K562 (cell line): ENCODE data around the gene PPP1R10. TPM values are rescaled to one million over a fixed set of nuclear protein-coding genes. Genes with fewer than 3 reads are reported as not detected.
A peak's percentile ranks its signal among the peaks of the same experiment; 100 is the strongest.

Experiments
- CHAMP1 ChIP-seq: fragments of 450-650 bp; IDR thresholded peaks from 2 replicates; pipeline ENCODE4 v1.6.1; 2016; ENCODE audit warnings: mild to moderate bottlenecking
- CREB1 ChIP-seq, 2 experiments: sonication (generic) in 1 of 2; formaldehyde crosslinking in 1 of 2; IDR thresholded peaks; 2 replicates each; pipeline versions ENCODE4 v1.6.1 to v1.8.0; 2012 to 2022; ENCODE audit warnings: inconsistent platforms in 1 of 2, mild to moderate bottlenecking in 1 of 2, missing genetic modification reagents in 1 of 2, moderate library complexity in 1 of 2
- FOXA1 ChIP-seq: fragments of 450-650 bp; IDR thresholded peaks from 2 replicates; pipeline ENCODE4 v1.6.1; 2016; ENCODE audit warnings: mild to moderate bottlenecking, borderline replicate concordance
- HDAC2 ChIP-seq: fragments of 450-650 bp; IDR thresholded peaks from 2 replicates; pipeline ENCODE4 v1.6.1; 2016; ENCODE audit warnings: mild to moderate bottlenecking
- LARP7 ChIP-seq: fragments of 450-650 bp; IDR thresholded peaks from 2 replicates; pipeline ENCODE4 v1.6.1; 2016
- RFX1 ChIP-seq: fragments of 450-650 bp; IDR thresholded peaks from 2 replicates; pipeline ENCODE4 v1.6.1; 2016; ENCODE audit warnings: mild to moderate bottlenecking, moderate library complexity
- TFAP4 ChIP-seq: sonication (generic); formaldehyde crosslinking; IDR thresholded peaks from 2 replicates; pipeline ENCODE4 v1.8.0; 2022; ENCODE audit warnings: missing genetic modification reagents, mild to moderate bottlenecking, moderate library complexity, borderline replicate concordance
- ZEB2 ChIP-seq: fragments of 450-650 bp; IDR thresholded peaks from 2 replicates; pipeline ENCODE4 v1.6.1; 2016
- ZNF316 ChIP-seq: fragments of 450-650 bp; IDR thresholded peaks from 2 replicates; pipeline ENCODE4 v1.6.1; 2016
- ZNF318 ChIP-seq, 2 experiments: fragments of 450-650 bp; IDR thresholded peaks; 2 replicates each; pipeline ENCODE4 v1.6.1; 2016; ENCODE audit warnings: mild to moderate bottlenecking in 2 of 2, borderline replicate concordance in 1 of 2, low read depth in 1 of 2, moderate library complexity in 1 of 2
- ZNF444 ChIP-seq: fragments of 250-450 bp; sonication (Bioruptor Pico); IDR thresholded peaks from 2 replicates; pipeline ENCODE4 v1.4.0; 2020; ENCODE audit warnings: mild to moderate bottlenecking, moderate library complexity
- ZNF592 ChIP-seq: fragments of 450-650 bp; IDR thresholded peaks from 2 replicates; pipeline ENCODE4 v1.6.1; 2017; ENCODE audit warnings: antibody characterized with exemption, mild to moderate bottlenecking
- ZNF764 ChIP-seq: fragments of 250-450 bp; sonication (Bioruptor Pico); IDR thresholded peaks from 2 replicates; pipeline ENCODE4 v1.4.0; 2020; ENCODE audit warnings: low read depth, mild to moderate bottlenecking, moderate library complexity
- polyA plus RNA-seq, 8 experiments: library from polyadenylated mRNA; depleted of rRNA in 4 of 8; stranded (reverse) in 5 of 8; unstranded in 3 of 8; fragments of >200 nt; fragmentation: Nextera tagmentation in 2 of 8; fragmentation: Illumina TruSeq in 1 of 8; extraction: Ambion mirVana in 2 of 8; extraction: Trizol in 1 of 8; gene quantifications; 2 replicates each; pipeline versions ENCODE4 v1.2.1 to v1.2.3, GENCODE V29; 2011 to 2014; ENCODE audit warnings: inconsistent platforms in 1 of 8, missing spikeins in 1 of 8
- total RNA-seq, 7 experiments: library from RNA; depleted of rRNA in 6 of 7; stranded (reverse); fragments of >200 nt in 6 of 7; fragmentation: Illumina TruSeq in 2 of 7; extraction: Trizol in 2 of 7; gene quantifications; 2 replicates each; pipeline versions ENCODE4 v1.2.1 to v1.2.3, GENCODE V29; 2011 to 2021; ENCODE audit warnings: low replicate concordance in 1 of 7

PPP1R10 gene
- total and polyA plus RNA-seq, 9 of the 15 experiments (the other 6 are each of a cell fraction or from before 2014, with no cell fraction given) = 14.1 to 65.5 (median 32.6) TPM

- peak; percentile 87 for TF ChIP-seq TFAP4 (CRISPR knock-in tag)
- no peak for TF ChIP-seq ZNF592
- TF ChIP-seq RFX1 = no peak
- TF ChIP-seq ZNF764 = no peak
- TF ChIP-seq ZNF444 (CRISPR knock-in tag) = no peak
- no peak for TF ChIP-seq ZNF318 (IDR thresholded peaks at IDR 0.05; ENCODE audit: borderline replicate concordance in 1 of 2, low read depth in 1 of 2)
- TF ChIP-seq ZEB2 = no peak
- no peak for TF ChIP-seq HDAC2
- peak; percentile 88 for TF ChIP-seq ZNF316
- TF ChIP-seq LARP7 = no peak
- TF ChIP-seq FOXA1 = no peak
- no peak for TF ChIP-seq CHAMP1
- no peak for TF ChIP-seq CREB1 (IDR thresholded peaks at IDR 0.05)
- TF ChIP-seq CREB1 (CRISPR knock-in tag; IDR thresholded peaks at IDR 0.05) = no peak
Measured at GRCh38 chr6:30591008-30591407, 26.0 kb downstream of the PPP1R10 start (continued).
